Coronary artery (tissue), 2 donors: ENCODE measurements around the gene DNAAF8.

ENCODE experiments used
- DNase-seq: peaks from one replicate; pipeline ENCODE4 v3.0.0-alpha.2; 2017; ENCODE audit warnings: low spot score
- H3K27ac ChIP-seq, 2 donors: fragments of 200-600 bp; sonication (generic); one replicate each; pipeline ENCODE4 v1.5.1; 2016 to 2019
- H3K4me3 ChIP-seq: fragments of 200-600 bp; sonication (generic); 2 replicates; pipeline ENCODE4 v1.5.1; 2016; ENCODE audit warnings: mild to moderate bottlenecking, moderate library complexity
- TF ChIP-seq, protein P1 (sequence below): fragments of 200-600 bp; sonication (generic); IDR thresholded peaks from one replicate; pipeline ENCODE4 v1.5.1; 2019; ENCODE audit warnings: antibody characterized with exemption

DNAAF8 gene

DNA sequence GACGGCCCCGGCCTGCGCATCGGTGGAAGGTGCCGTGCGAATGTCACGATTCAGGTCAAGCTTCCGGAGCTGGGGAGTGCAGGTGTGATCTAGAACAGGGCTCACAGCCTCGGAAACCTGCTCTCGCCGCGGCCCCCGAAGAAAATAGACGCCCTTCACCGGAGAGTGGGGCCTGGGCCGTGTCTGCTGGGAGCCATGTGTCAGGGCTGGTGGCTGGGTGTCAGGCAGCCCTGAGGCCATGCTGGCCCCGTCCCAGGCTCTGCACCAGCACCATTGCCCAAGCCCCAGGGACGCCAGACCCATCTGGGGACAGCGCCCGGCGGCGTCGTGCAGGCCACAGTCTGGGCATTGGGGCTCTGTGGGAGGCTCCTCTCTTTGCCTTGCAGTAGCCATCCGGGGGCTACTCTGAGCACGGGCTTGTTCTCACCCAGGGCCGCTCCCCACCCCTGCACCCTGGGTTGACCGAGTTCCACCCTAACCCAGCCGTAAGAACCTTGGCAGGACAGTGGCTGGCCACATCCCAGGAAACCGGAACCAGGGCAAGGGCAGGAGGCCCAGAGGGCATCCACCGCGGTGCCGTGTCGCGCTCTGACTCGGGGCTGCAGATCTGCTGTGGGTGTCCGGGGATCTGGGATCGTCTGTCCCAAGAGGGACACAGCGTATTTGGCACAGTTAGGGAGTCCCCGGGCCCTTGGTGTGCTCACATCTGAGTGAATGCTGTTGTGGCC lies 46.2 kb upstream of the DNAAF8 start:
- H3K27ac ChIP-seq = no peak overlapping the region
- TF ChIP-seq, protein P1, sequence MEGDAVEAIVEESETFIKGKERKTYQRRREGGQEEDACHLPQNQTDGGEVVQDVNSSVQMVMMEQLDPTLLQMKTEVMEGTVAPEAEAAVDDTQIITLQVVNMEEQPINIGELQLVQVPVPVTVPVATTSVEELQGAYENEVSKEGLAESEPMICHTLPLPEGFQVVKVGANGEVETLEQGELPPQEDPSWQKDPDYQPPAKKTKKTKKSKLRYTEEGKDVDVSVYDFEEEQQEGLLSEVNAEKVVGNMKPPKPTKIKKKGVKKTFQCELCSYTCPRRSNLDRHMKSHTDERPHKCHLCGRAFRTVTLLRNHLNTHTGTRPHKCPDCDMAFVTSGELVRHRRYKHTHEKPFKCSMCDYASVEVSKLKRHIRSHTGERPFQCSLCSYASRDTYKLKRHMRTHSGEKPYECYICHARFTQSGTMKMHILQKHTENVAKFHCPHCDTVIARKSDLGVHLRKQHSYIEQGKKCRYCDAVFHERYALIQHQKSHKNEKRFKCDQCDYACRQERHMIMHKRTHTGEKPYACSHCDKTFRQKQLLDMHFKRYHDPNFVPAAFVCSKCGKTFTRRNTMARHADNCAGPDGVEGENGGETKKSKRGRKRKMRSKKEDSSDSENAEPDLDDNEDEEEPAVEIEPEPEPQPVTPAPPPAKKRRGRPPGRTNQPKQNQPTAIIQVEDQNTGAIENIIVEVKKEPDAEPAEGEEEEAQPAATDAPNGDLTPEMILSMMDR = no peak
- DNase-seq = no peak
- no peak overlapping the region for H3K4me3 ChIP-seq

DNA sequence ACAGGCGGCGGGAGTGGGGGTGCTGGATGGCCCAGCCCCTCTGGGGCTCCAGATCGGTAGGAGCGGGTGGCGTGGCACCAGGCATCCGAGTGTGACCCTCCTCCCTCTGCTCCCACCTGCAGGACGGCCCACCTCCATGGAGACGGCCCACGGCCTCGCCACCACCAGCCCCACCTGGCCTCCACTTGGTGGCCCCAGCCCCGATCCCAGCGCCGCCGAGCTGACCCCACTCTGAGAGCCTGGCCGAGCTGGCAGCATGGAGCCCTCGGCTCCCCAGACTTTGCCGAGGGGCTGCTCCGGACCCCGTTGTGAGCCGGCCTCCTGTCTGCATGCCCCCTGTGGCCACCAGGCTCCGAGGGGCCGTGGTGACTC lies 45.7 kb upstream of the DNAAF8 start:
- Histone ChIP-seq H3K4me3 (no peak overlapping the region), H3K27ac (no peak overlapping the region)
- TF ChIP-seq, protein P1 = no peak
- DNase-seq = no peak

DNA sequence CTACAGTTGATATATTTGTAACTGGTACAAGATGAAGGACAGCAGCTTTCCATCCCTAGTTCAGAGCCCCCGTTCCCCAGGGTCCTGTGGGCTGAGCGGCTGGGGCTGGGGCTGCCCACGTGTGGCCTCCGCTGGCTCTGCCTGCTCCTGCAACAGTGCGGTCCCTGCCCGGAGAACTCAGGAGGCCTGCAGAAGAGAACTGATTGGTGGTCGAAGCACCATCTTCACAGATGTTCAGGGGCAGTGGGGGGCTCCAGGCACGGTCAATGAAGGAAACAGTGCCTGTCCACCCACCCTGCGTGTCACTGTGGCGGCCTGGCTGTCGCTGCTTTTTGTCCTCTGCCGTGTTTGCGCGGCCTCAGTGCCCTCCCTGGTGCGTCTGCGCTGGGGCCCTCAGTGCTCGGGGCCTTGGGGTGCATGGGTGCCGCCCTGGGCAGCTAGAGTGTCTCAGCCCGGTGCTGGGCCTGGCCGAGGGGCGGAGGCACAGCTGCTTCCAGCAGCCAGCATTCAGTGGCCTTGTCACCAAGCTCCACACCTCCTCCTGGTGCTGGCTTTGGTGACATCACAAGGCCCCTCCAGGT lies 45.2 kb upstream of the DNAAF8 start:
- Histone ChIP-seq H3K4me3 (no peak overlapping the region), H3K27ac (no peak overlapping the region)
- TF ChIP-seq, protein P1 = no peak
- no peak for DNase-seq

DNA sequence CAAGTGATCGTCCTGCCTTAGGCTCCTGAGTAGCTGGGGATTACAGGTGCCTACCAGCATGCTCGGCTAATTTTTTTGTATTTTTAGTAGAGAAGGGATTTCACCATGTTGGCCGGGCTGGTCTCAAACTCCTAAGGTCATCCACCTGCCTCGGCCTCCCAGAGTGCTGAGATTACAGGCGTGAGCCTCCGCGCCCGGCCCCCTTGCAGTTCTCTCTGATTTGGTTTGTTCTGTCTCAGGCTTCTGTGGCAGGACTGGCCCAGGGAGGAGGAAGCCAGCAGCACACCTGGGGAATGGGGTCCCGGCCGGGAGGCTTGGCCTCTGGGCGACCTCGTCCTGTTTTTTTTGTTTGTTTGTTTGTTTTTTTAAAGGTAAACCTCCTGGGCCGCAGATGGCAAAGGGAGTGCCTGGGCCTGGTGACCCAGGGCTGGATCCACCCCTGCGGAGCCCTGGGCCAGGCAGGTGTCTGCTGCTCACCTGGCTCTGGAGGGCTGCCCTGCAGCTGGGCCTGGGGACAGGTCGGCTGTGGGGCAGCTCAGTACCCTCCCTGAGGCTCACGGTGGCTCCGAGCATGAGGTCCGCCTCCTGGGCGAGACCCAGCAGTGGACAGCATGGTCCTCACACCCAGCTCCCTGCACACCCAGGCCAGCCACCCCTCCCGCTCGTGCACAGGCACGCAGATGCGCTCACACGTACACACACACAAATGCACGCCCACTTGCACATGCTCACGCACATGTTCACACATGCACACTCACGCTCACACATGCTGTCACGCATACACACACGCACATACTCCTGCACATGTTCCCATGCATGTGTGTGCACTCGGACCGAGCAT lies 44.3 kb upstream of the DNAAF8 start:
- DNase-seq = no peak
- no peak overlapping the region for H3K4me3 ChIP-seq
- no peak overlapping the region for H3K27ac ChIP-seq
- TF ChIP-seq, protein P1 = no peak

DNA sequence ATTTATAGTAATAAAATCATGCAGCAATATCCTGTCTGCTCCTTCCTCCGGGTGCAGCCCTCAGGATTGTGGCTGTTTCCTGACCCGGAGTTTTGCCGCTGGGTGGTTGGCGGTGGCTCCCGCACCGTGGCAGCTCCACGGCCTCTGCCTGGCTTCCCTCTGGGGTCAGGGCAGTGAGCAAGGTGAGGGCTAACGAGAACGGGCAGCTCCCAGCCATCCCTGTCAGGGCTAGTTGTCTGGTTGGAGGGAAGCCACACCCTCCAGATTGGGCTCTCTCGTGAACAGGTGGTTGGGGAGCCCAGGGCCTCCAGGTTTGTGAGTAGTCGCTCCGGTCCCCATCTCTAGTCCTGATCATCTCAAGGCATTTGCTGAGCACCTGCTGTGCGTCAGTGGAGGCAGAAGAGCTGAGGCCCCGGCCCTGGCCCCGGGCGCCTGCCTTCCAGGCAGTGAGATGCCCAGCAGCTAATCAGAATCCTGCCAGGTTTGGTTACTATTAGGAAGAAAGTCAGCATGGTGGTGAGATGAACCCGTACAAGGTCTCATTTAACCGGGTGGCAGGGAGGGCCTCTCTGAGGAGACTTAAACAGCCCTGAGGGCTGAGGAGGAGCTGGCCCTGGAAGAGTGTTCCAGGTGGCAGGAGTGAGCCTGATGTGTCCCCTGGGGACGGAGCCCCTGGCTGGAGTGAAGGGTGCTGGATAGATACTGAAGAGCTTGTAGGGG lies 43.2 kb upstream of the DNAAF8 start:
- no peak overlapping the region for H3K4me3 ChIP-seq
- DNase-seq = no peak
- TF ChIP-seq, protein P1 = no peak
- no peak overlapping the region for H3K27ac ChIP-seq

DNA sequence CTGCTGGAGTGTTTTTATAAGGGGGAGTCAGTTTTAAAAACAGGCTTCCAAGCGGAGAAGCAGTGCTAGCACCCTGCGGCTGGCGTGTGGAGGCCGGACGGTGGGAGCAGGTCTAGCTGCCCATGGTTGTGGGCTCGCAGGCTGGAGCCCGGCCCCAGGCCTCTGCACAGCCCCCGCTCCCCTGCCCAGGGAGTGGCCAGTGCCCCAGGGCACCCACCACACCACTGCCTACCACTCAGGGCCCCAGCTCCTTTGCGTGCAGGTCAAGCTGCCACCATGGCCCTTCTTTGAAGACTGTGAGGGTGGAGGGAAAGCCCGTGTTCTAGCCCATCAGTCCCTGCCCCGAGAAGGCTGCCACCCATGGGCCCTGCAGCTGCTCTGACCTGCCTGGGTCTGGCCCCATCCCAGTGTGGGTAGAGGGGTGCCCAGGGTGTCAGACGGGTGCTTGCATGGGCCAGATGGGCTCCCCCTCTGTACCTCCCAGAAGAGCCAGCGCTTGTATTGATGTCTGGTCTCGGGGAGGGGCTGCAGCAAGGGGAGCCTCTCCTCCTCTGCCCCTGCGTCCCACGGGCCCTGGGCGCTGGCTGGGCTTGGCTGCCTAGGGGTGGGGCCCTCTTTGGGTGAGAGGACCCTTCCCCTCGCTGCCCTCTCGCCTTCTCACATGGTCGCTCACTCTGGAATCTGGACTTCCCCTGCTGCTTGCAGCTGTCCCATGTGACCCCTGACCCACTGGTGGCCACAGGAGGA lies 42.5 kb upstream of the DNAAF8 start:
- TF ChIP-seq, protein P1 = no peak
- Histone ChIP-seq H3K4me3 (no peak overlapping the region), H3K27ac (no peak overlapping the region)
- DNase-seq = no peak
